ENCODE data around the gene CASTOR1.

Gene CASTOR1

GRCh38 chr22:30253205-30253852, 36.0 kb downstream of the CASTOR1 start:
- H4K20me1 ChIP-seq (ENCODE audit: control insufficient read depth, insufficient read depth, low read depth, low read length) = no peaks in the 10 kb centered on the region
- no peaks in the 10 kb centered on the region for H3F3A ChIP-seq (ENCODE audit: control insufficient read depth, insufficient read depth)
- no peaks in the 10 kb centered on the region for H3K4me1 ChIP-seq (ENCODE audit: control insufficient read depth, low read length)
- no peak overlapping the region for H3K4me2 ChIP-seq (ENCODE audit: low read length)
- H3K27me3 ChIP-seq (ENCODE audit: control insufficient read depth, low read length) = no peaks in the 10 kb centered on the region
- H3K9me2 ChIP-seq (replicated peaks; ENCODE audit: control insufficient read depth, low read length) = no peaks in the 10 kb centered on the region
- no peak overlapping the region for H3K4me3 ChIP-seq (ENCODE audit: low read length)
- H3K36me3 ChIP-seq (ENCODE audit: control insufficient read depth, low read length) = no peaks in the 10 kb centered on the region
- TF ChIP-seq EZH2phosphoT487 (IDR thresholded peaks at IDR 0.05; ENCODE audit: borderline replicate concordance, low read length) = no peak
- TF ChIP-seq CTCF (IDR thresholded peaks at IDR 0.05; ENCODE audit: low read depth, low read length, poor library complexity, severe bottlenecking) = no peak
- H3K9me3 ChIP-seq (ENCODE audit: control insufficient read depth, insufficient read depth, low read length) = no peaks in the 10 kb centered on the region
- no peak overlapping the region for H3K27ac ChIP-seq (ENCODE audit: low read depth, low read length)
- no peaks in the 10 kb centered on the region for H3K79me2 ChIP-seq (ENCODE audit: control insufficient read depth, low read length)

GRCh38 chr22:30252411-30253204, 36.7 kb downstream of the CASTOR1 start:
- TF ChIP-seq CTCF (IDR thresholded peaks at IDR 0.05; ENCODE audit: low read depth, low read length, poor library complexity, severe bottlenecking) (no peak), EZH2phosphoT487 (IDR thresholded peaks at IDR 0.05; ENCODE audit: borderline replicate concordance, low read length) (no peak)
- Histone ChIP-seq H3K79me2 (ENCODE audit: control insufficient read depth, low read length) (no peaks in the 10 kb centered on the region), H3F3A (ENCODE audit: control insufficient read depth, insufficient read depth) (no peaks in the 10 kb centered on the region)

GRCh38 chr22:30251711-30252110, 37.6 kb downstream of the CASTOR1 start:
- Histone ChIP-seq H3K36me3 (ENCODE audit: control insufficient read depth, low read length) (no peaks in the 10 kb centered on the region), H3K27me3 (ENCODE audit: control insufficient read depth, low read length) (peaks cover 11% of the 10 kb centered on the region), H3K79me2 (ENCODE audit: control insufficient read depth, low read length) (no peaks in the 10 kb centered on the region), H3K4me3 (ENCODE audit: low read length) (no peak overlapping the region), H3K27ac (ENCODE audit: low read depth, low read length) (no peak overlapping the region), H3K4me1 (ENCODE audit: control insufficient read depth, low read length) (no peaks in the 10 kb centered on the region), H3K4me2 (ENCODE audit: low read length) (no peak overlapping the region), H4K20me1 (ENCODE audit: control insufficient read depth, insufficient read depth, low read depth, low read length) (no peaks in the 10 kb centered on the region), H3K9me2 (replicated peaks; ENCODE audit: control insufficient read depth, low read length) (no peaks in the 10 kb centered on the region), H3K9me3 (ENCODE audit: control insufficient read depth, insufficient read depth, low read length) (no peaks in the 10 kb centered on the region), H3F3A (ENCODE audit: control insufficient read depth, insufficient read depth) (no peaks in the 10 kb centered on the region)
- TF ChIP-seq CTCF (IDR thresholded peaks at IDR 0.05; ENCODE audit: low read depth, low read length, poor library complexity, severe bottlenecking) = no peak
- no peak for TF ChIP-seq EZH2phosphoT487 (IDR thresholded peaks at IDR 0.05; ENCODE audit: borderline replicate concordance, low read length)

More at GRCh38 chr22:30252411-30253204, 36.7 kb downstream of the CASTOR1 start:
- no peaks in the 10 kb centered on the region for H3K9me3 ChIP-seq (ENCODE audit: control insufficient read depth, insufficient read depth, low read length)
- no peak overlapping the region for H3K4me3 ChIP-seq (ENCODE audit: low read length)
- H3K27me3 ChIP-seq (ENCODE audit: control insufficient read depth, low read length) = peaks cover 2% of the 10 kb centered on the region; the same call in 1 of the 2 replicates
- H3K9me2 ChIP-seq (replicated peaks; ENCODE audit: control insufficient read depth, low read length) = no peaks in the 10 kb centered on the region
- no peak overlapping the region for H3K27ac ChIP-seq (ENCODE audit: low read depth, low read length)
- no peaks in the 10 kb centered on the region for H4K20me1 ChIP-seq (ENCODE audit: control insufficient read depth, insufficient read depth, low read depth, low read length)
- no peaks in the 10 kb centered on the region for H3K36me3 ChIP-seq (ENCODE audit: control insufficient read depth, low read length)
- H3K4me1 ChIP-seq (ENCODE audit: control insufficient read depth, low read length) = no peaks in the 10 kb centered on the region
- H3K4me2 ChIP-seq (ENCODE audit: low read length) = no peak overlapping the region
